Activated T-cell treated with anti-CD3 and anti-CD28 coated beads, Interleukin-2, amount 50 U/mL, for 1 hour (primary cell): ENCODE results near the gene SOX6.

Source experiments
- DNase-seq: peaks from one replicate; pipeline ENCODE4 v3.0.0-alpha.2; 2020

Gene SOX6

GRCh38 chr11:16312233-16312765 is 44.0 kb downstream of the SOX6 start:
- no peak for DNase-seq

GRCh38 chr11:16311831-16312230 is 44.5 kb downstream of the SOX6 start:
- DNase-seq, result no peak

GRCh38 chr11:16310943-16311342 is 45.4 kb downstream of the SOX6 start:
- no peak for DNase-seq

GRCh38 chr11:16309226-16309625 is 47.1 kb downstream of the SOX6 start:
- no peak for DNase-seq

GRCh38 chr11:16301462-16301861 is 54.9 kb downstream of the SOX6 start:
- no peak for DNase-seq

- no peak for DNase-seq
Observed at GRCh38 chr11:16299884-16300782, 56.2 kb downstream of the SOX6 start.

GRCh38 chr11:16299390-16299789 is 57.0 kb downstream of the SOX6 start:
- no peak for DNase-seq

- DNase-seq, result no peak
Observed at GRCh38 chr11:16297332-16297731, 59.0 kb downstream of the SOX6 start.

GRCh38 chr11:16296273-16296672 is 60.1 kb downstream of the SOX6 start:
- no peak for DNase-seq

- no peak for DNase-seq
Observed at GRCh38 chr11:16295592-16295991, 60.8 kb downstream of the SOX6 start.

- no peak for DNase-seq
Observed at GRCh38 chr11:16293204-16293681, 63.1 kb downstream of the SOX6 start.

GRCh38 chr11:16292167-16292859 is 64.0 kb downstream of the SOX6 start:
- no peak for DNase-seq

GRCh38 chr11:16291729-16292128 is 64.6 kb downstream of the SOX6 start:
- DNase-seq, result no peak

- no peak for DNase-seq
Observed at GRCh38 chr11:16289541-16289940, 66.8 kb downstream of the SOX6 start.

GRCh38 chr11:16287630-16288280 is 68.6 kb downstream of the SOX6 start:
- DNase-seq, result no peak

- DNase-seq, result no peak
Observed at GRCh38 chr11:16286095-16286494, 70.3 kb downstream of the SOX6 start.

GRCh38 chr11:16280256-16280682 is 76.1 kb downstream of the SOX6 start:
- DNase-seq, result no peak

- DNase-seq, result no peak
Observed at GRCh38 chr11:16279524-16279923, 76.8 kb downstream of the SOX6 start.

- DNase-seq, result no peak
Observed at GRCh38 chr11:16278979-16279378, 77.4 kb downstream of the SOX6 start.

GRCh38 chr11:16278273-16278672 is 78.1 kb downstream of the SOX6 start:
- no peak for DNase-seq

GRCh38 chr11:16276251-16276650 is 80.1 kb downstream of the SOX6 start:
- DNase-seq, result no peak

- DNase-seq, result no peak
Observed at GRCh38 chr11:16271258-16271657, 85.1 kb downstream of the SOX6 start.

GRCh38 chr11:16266021-16266420 is 90.3 kb downstream of the SOX6 start:
- DNase-seq, result no peak
